ENCODE measurements around the gene HEATR5A.
A peak's percentile ranks its signal among the peaks of the same experiment; 100 is the strongest.

- TF ChIP-seq CTCF (conservative IDR thresholded peaks at IDR 0.05; ENCODE audit: low read depth in 2 of 2) (peak; percentile 40 to 49), CREB1 (CRISPR knock-in tag; IDR thresholded peaks at IDR 0.05; ENCODE audit: low read depth) (no peak), STAT1 (IDR thresholded peaks at IDR 0.05; ENCODE audit: unreplicated experiment) (no peak), EZH2 (IDR thresholded peaks at IDR 0.05; ENCODE audit: low read depth, unreplicated experiment) (no peak), POLR2AphosphoS5 (IDR thresholded peaks at IDR 0.05; ENCODE audit: low read depth) (no peak), EZH2phosphoT487 (IDR thresholded peaks at IDR 0.05; ENCODE audit: unreplicated experiment) (no peak), JUNB (IDR thresholded peaks at IDR 0.05; ENCODE audit: unreplicated experiment) (no peak), ZNF114 (CRISPR knock-in tag; IDR thresholded peaks at IDR 0.05) (no peak), ETS1 (IDR thresholded peaks at IDR 0.05) (no peak)
Observed at GRCh38 chr14:31286456-31287293, 133.7 kb downstream of the HEATR5A start.

All from GM23338 (cell line).